ENCODE measurements around the gene NCKAP1.
"Not testable (repeated sequence)": the region's sequence is repeated elsewhere in the genome, so short reads cannot be mapped to it uniquely, and the experiment has no call there.

Gene NCKAP1, protein sequence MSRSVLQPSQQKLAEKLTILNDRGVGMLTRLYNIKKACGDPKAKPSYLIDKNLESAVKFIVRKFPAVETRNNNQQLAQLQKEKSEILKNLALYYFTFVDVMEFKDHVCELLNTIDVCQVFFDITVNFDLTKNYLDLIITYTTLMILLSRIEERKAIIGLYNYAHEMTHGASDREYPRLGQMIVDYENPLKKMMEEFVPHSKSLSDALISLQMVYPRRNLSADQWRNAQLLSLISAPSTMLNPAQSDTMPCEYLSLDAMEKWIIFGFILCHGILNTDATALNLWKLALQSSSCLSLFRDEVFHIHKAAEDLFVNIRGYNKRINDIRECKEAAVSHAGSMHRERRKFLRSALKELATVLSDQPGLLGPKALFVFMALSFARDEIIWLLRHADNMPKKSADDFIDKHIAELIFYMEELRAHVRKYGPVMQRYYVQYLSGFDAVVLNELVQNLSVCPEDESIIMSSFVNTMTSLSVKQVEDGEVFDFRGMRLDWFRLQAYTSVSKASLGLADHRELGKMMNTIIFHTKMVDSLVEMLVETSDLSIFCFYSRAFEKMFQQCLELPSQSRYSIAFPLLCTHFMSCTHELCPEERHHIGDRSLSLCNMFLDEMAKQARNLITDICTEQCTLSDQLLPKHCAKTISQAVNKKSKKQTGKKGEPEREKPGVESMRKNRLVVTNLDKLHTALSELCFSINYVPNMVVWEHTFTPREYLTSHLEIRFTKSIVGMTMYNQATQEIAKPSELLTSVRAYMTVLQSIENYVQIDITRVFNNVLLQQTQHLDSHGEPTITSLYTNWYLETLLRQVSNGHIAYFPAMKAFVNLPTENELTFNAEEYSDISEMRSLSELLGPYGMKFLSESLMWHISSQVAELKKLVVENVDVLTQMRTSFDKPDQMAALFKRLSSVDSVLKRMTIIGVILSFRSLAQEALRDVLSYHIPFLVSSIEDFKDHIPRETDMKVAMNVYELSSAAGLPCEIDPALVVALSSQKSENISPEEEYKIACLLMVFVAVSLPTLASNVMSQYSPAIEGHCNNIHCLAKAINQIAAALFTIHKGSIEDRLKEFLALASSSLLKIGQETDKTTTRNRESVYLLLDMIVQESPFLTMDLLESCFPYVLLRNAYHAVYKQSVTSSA

GRCh38 chr2:183038341-183039300 is at the start of gene NCKAP1:
Gene NCKAP1, minus strand, starts transcription at chr2:183038457. Its CDS starts 358 bp downstream, at chr2:183038099.
- DNase-seq (ENCODE audit: low read depth), result peak; percentile 88

GRCh38 chr2:183081911-183082310 is 43.7 kb upstream of the NCKAP1 start:
- DNase-seq (ENCODE audit: low read depth), result no peak

DNA sequence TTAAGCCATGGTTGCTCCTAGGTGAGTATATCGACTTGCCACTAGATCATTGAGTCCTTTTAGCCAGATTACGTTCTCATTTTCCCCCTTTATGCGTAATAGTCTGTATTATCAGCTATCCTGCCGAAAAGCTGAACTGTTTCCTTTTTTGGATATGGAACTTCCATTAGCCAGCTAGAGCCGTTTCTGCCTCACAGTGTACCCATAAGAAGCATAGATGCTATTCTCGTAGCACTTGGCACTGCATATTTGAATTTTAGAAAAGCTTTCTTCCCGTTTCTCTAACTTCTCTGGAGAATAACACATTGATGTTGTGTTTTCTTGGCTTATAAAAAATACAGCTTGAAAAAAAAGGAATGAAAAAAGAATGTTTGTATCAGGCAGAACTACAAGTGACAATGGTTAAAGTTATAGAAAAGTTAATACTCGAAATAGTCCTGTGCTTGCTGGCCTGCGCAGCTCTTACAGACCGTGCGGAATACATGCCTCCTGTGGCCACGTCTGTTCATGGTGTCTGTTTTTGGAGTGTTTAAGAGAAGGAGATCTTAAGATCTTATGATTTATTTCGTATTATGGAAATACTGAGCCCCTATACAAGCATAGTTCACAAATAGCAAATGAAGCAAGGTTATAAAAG is 41.0 kb upstream of the NCKAP1 start:
- DNase-seq (ENCODE audit: low read depth), result peak; percentile 51

DNA sequence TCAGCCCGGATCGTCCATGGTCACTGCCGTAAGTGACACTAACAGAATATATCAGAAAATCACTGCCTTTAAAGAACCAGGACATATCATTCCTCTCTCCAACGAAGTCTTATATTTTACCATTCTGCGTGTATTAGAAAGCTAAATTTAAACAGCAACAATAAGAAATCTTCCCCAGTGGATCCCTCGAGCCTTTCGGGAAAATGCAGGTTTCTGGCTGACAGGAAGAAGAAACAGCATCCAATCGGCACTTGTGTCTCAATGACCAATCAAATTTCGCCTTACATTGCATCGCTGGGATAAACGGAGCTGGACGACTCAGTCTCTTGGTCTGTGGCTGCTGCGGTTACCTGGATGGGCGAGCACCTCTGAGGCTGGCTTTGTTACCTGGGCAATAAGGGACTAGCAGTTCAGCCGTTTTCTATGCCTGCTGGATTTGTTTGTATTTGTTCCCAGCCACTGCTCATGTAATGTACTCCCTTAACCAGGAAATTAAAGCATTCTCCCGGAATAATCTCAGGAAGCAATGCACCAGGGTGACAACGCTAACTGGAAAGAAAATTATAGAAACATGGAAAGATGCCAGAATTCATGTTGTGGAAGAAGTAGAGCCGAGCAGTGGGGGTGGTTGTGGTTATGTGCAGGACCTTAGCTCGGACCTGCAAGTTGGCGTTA is 40.3 kb upstream of the NCKAP1 start, which contains the start of gene DUSP19:
Gene DUSP19 (plus strand): TSS at position 284 of the 675 bp plus-strand sequence. CDS start 187 bp downstream, at position 471.
- DNase-seq (ENCODE audit: low read depth), result peak; percentile 91

DNA sequence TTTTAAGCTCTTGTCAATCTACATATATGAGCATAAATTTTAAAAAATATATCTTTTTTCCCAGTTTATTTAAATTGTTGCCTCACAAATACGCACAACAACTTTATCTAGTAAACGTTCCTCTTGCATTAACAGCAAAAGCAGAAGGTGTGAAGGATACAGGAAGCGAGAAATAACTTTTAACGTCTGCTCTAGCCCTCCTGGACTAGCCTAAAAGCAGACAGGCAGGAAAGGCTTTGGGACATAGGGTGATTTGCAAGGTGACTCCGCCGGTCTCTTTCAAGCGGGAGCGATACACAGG is 39.9 kb upstream of the NCKAP1 start:
- DNase-seq (ENCODE audit: low read depth), result no peak

GRCh38 chr2:183072177-183072576 is 33.9 kb upstream of the NCKAP1 start:
- DNase-seq (ENCODE audit: low read depth), result no peak

GRCh38 chr2:183070942-183071844 is 32.9 kb upstream of the NCKAP1 start:
- DNase-seq (ENCODE audit: low read depth), result peak; percentile 70

DNA sequence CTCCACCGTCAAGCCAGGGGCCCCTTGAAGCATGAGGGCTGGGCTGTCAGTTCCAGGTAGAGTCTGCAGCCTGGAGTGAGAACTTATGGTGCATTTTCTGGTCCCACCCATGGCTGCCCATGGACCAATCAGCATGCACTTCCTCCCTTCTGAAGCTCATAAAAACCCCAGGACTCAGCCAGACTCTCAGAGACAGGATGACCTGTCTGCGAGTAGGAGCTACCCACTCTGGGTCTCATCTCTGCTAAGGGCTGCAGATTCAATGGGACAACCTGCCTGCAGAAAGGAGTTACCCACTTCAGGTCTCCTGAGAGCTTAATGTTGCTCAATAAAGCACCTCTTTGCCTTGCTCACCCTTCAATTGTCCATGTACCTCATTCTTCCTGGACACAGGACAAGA is 30.9 kb upstream of the NCKAP1 start:
- no peak for DNase-seq (ENCODE audit: low read depth)

DNA sequence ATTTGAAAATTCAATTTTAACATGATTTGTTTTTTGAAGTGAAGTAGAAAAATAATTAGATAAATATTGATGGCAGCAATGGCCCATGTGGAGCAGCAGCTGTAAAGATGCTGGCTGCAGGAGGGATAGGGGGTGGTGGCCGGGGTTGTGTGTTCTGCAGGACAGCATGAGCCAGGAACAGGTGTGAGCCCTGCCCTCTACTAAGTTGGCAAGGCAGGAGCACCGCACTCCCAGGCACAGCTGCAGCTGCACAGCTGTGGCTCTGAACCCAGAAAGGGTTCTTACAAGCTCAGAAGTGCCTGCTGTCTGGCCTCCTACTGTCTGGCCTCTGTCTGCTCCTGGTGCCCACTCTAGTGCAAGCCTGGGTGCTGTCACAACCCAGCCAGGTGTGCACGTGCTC is 30.3 kb upstream of the NCKAP1 start:
- DNase-seq (ENCODE audit: low read depth), result no peak

DNA sequence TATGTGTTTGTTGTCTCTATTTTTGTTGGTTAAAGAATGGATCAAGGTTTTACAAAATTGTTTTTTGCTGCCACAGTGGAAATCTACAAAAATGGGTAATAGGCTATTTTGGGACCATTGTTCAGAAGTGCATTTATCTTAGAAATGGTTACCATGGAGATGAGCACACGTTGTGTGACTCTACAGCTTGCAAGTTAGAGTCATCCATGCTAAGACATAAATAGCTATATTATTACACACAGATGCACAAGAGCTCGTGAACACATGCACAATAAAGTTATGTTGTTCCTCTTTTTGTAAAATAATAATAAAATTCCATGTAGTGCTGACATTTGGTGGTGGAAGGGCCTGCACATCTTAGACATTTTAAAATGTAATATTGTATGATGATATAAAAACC is 24.8 kb upstream of the NCKAP1 start:
- peak; percentile 75 for DNase-seq (ENCODE audit: low read depth)

- DNase-seq (ENCODE audit: low read depth), result no peak
Observed at GRCh38 chr2:183060571-183061231, 22.4 kb upstream of the NCKAP1 start.

DNA sequence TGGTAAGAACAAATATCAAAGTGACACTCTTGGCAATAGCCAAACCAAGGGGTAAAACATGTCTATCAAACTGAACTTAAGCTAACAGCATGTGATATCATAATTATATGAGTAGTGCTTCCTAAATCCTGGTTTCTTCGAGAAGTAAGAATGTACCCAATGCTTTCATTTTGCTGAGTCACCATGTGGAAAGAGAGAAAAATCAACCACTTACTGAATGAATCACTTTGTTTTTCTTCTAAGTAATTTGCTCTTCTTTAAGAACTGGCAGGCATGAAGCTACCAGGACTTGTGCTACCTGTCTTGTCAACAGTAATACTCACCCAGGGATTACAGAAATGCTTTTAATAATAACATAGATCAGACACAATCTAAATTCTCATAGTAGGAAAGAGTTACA is 21.3 kb upstream of the NCKAP1 start:
- DNase-seq (ENCODE audit: low read depth), result peak; percentile 84

DNA sequence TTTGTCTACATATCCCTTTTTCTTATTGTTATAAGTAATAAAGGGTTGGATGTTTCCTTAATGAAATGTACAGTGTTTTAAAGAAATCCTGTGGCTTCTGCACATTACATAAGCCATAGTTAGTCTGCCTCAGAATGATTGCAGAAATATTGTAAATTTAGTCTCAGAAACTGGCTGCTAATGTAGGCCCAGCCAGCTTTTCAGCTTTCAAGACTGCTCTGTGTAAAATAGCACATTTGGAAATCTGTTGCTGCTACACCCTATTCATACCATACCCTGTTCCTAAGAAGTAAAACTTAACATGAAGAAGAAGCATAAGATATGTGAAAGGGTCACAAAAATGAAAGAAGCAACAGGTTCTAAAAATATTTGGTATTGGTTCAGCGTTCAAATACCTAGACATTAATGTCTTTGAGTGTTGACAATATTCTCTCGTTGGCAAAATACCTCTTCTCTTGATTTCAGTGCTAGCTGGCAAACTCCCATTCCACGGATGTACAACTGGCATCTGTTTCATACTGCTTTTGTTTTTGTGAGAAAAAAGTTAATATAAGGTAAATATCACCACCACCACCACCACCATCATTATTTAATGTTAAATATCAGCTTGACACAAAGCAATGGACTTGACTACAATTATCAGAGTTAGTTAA is 19.2 kb upstream of the NCKAP1 start:
- DNase-seq (ENCODE audit: low read depth), result no peak

DNA sequence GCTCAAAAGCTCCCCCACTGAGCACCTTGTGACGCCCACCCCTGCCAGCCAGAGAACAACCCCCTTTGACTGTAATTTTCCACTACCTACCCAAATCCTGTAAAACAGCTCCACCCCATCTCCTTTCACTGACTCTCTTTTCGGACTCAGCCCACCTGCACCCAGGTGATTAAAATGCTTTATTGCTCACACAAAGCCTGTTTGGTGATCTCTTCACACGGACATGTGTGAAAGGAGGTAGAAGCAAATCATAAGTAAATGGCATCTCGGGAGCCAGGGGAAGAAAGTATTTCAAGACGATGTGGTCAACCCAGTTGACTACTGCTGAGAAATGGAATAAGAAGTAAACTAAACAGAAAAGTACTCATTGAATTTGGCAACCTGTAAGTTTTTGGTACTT is 11.2 kb upstream of the NCKAP1 start:
- no peak for DNase-seq (ENCODE audit: low read depth)

DNA sequence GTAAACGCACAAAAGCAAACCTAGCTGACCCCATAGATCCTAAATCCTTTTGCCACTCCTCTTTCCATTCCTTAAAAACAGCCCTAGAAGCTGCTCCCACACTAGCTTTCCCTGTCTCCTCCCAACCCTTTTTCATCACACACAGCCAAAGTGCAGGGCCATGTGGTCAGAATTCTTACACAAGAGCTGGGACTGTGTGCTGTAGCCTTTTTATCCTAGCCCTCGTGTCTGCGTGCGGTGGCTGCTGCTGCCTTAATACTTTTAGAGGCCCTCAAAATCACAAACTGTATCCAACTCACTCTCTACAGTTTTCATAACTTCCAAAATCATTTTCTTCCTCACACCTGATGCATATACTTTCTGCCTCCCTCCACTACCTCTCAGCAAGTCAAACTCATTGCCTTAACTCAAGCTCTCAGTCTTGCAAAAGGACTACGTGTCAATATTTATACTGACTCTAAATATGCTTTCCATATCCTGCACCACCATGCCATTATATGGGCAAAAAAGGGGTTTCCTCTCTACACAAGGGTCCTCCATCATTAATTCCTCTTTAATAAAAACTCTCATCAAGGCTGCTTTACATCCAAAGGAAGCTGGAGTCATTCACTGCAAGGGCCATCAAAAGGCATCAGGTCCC is 9.3 kb upstream of the NCKAP1 start:
- DNase-seq (ENCODE audit: low read depth), result not testable (repeated sequence)

- DNase-seq (ENCODE audit: low read depth), result not testable (repeated sequence)
Observed at GRCh38 chr2:183043580-183043979, 5.3 kb upstream of the NCKAP1 start.

DNA sequence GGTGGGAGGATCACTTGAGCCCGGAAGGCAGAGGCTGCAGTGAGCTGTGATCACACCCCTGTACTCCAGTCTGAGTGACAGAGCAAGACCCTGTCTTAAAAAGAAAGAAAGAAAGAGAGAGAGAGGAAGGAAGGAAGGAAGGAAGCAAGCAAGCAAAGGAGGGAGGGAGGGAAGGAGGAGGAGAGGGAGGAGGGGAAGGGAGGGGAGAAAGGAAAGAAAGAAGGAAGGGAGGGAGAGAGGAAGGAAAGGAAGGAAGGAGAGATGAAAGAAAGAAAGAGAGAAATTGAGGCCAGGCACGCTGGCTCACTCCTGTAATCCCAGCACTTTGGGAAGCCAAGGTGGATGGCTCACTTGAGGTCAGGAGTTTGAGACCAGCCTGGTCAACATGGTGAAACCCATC is 2.3 kb upstream of the NCKAP1 start:
- no peak for DNase-seq (ENCODE audit: low read depth)
